Muscle layer of duodenum (tissue), 2 donors: Measurements from ENCODE around the gene GDE1.

ENCODE experiments used
- H3K27ac ChIP-seq: one replicate; pipeline ENCODE4 v1.7.0; 2013; ENCODE audit warnings: mild to moderate bottlenecking, low read length
- H3K27me3 ChIP-seq: one replicate; pipeline ENCODE4 v1.7.0; 2013; ENCODE audit warnings: low read depth, mild to moderate bottlenecking, control low read depth, low read length
- H3K36me3 ChIP-seq, 2 donors: one replicate each; pipeline ENCODE4 v1.7.0; 2013; ENCODE audit warnings: low read length in 2 of 2, control low read depth in 1 of 2, mild to moderate bottlenecking in 1 of 2; ENCODE audit not compliant: insufficient read depth in 2 of 2, control insufficient read depth in 1 of 2
- H3K4me1 ChIP-seq, 2 donors: one replicate each; pipeline ENCODE4 v1.7.0; 2013; ENCODE audit warnings: low read length in 2 of 2, mild to moderate bottlenecking in 2 of 2, control low read depth in 1 of 2, moderate library complexity in 1 of 2; ENCODE audit not compliant: insufficient read depth in 2 of 2, control insufficient read depth in 1 of 2
- H3K4me3 ChIP-seq, 2 donors: one replicate each; pipeline ENCODE4 v1.7.0; 2013; ENCODE audit warnings: low read length in 2 of 2, low read depth in 1 of 2, mild to moderate bottlenecking in 1 of 2
- H3K9me3 ChIP-seq, 2 donors: one replicate each; pipeline ENCODE4 v1.7.0; 2013; ENCODE audit warnings: low read length in 2 of 2, control low read depth in 1 of 2, mild to moderate bottlenecking in 1 of 2; ENCODE audit not compliant: control insufficient read depth in 1 of 2
- donor health status: healthy.

GDE1 gene

GRCh38 chr16:19505600-19506303, 16.1 kb downstream of the GDE1 start:
- Histone ChIP-seq H3K36me3 (peaks cover 42 to 56% of the 10 kb centered on the region in 2 donors), H3K4me3 (no peak overlapping the region), H3K4me1 (no peaks in the 10 kb centered on the region), H3K27me3 (no peaks in the 10 kb centered on the region), H3K27ac (no peak overlapping the region), H3K9me3 (no peaks in the 10 kb centered on the region)

GRCh38 chr16:19503461-19504075, 18.3 kb downstream of the GDE1 start:
- Histone ChIP-seq H3K27me3 (no peaks in the 10 kb centered on the region), H3K4me3 (no peak overlapping the region), H3K27ac (no peak overlapping the region), H3K36me3 (peaks cover 32 to 56% of the 10 kb centered on the region in 2 donors), H3K4me1 (no peaks in the 10 kb centered on the region), H3K9me3 (no peaks in the 10 kb centered on the region)

GRCh38 chr16:19502395-19503131, 19.3 kb downstream of the GDE1 start:
- no peaks in the 10 kb centered on the region for H3K27me3 ChIP-seq
- peaks cover 32 to 50% of the 10 kb centered on the region in 2 donors for H3K36me3 ChIP-seq
- no peak overlapping the region for H3K4me3 ChIP-seq
- H3K9me3 ChIP-seq: no peaks in the 10 kb centered on the region
- no peaks in the 10 kb centered on the region for H3K4me1 ChIP-seq
- no peak overlapping the region for H3K27ac ChIP-seq

GRCh38 chr16:19499481-19499880, 22.4 kb downstream of the GDE1 start:
- Histone ChIP-seq H3K27me3 (no peaks in the 10 kb centered on the region), H3K9me3 (no peaks in the 10 kb centered on the region), H3K4me1 (no peaks in the 10 kb centered on the region), H3K4me3 (no peak overlapping the region), H3K27ac (no peak overlapping the region), H3K36me3 (peaks cover 27 to 46% of the 10 kb centered on the region in 2 donors)

GRCh38 chr16:19499006-19499405, 22.9 kb downstream of the GDE1 start:
- Histone ChIP-seq H3K9me3 (no peaks in the 10 kb centered on the region), H3K4me3 (no peak overlapping the region), H3K4me1 (no peaks in the 10 kb centered on the region), H3K27ac (no peak overlapping the region), H3K36me3 (peaks cover 22 to 41% of the 10 kb centered on the region in 2 donors), H3K27me3 (no peaks in the 10 kb centered on the region)

- H3K9me3 ChIP-seq: no peaks in the 10 kb centered on the region
- H3K4me1 ChIP-seq: no peaks in the 10 kb centered on the region
- H3K4me3 ChIP-seq: no peak overlapping the region
- no peaks in the 10 kb centered on the region for H3K27me3 ChIP-seq
- no peak overlapping the region for H3K27ac ChIP-seq
- H3K36me3 ChIP-seq: peaks cover 10 to 24% of the 10 kb centered on the region in 2 donors
These were observed 24.7 kb downstream of the GDE1 start for GRCh38 chr16:19497176-19497575.

- Histone ChIP-seq H3K9me3 (no peaks in the 10 kb centered on the region), H3K4me1 (no peaks in the 10 kb centered on the region), H3K27ac (no peak overlapping the region), H3K4me3 (no peak overlapping the region), H3K27me3 (no peaks in the 10 kb centered on the region), H3K36me3 (no peaks in the 10 kb centered on the region)
These were observed 31.3 kb downstream of the GDE1 start for GRCh38 chr16:19490619-19491018.

GRCh38 chr16:19488213-19488640, 33.7 kb downstream of the GDE1 start:
- peak overlapping the region; percentile 67 for H3K27ac ChIP-seq

GRCh38 chr16:19486750-19487325, 35.1 kb downstream of the GDE1 start:
- no peaks in the 10 kb centered on the region for H3K27me3 ChIP-seq
- H3K9me3 ChIP-seq: no peaks in the 10 kb centered on the region
- no peak overlapping the region for H3K27ac ChIP-seq
- no peaks in the 10 kb centered on the region for H3K36me3 ChIP-seq
- no peaks in the 10 kb centered on the region for H3K4me1 ChIP-seq
- no peak overlapping the region for H3K4me3 ChIP-seq

More at GRCh38 chr16:19488213-19488640, 33.7 kb downstream of the GDE1 start:
- Histone ChIP-seq H3K4me1 (no peaks in the 10 kb centered on the region), H3K36me3 (no peaks in the 10 kb centered on the region), H3K4me3 (no peak overlapping the region), H3K27me3 (no peaks in the 10 kb centered on the region), H3K9me3 (no peaks in the 10 kb centered on the region)

GRCh38 chr16:19486051-19486450, 35.8 kb downstream of the GDE1 start:
- no peaks in the 10 kb centered on the region for H3K27me3 ChIP-seq
- no peaks in the 10 kb centered on the region for H3K9me3 ChIP-seq
- H3K4me1 ChIP-seq: no peaks in the 10 kb centered on the region
- H3K36me3 ChIP-seq: no peaks in the 10 kb centered on the region
- no peak overlapping the region for H3K4me3 ChIP-seq
- no peak overlapping the region for H3K27ac ChIP-seq

GRCh38 chr16:19485611-19486010, 36.3 kb downstream of the GDE1 start:
- Histone ChIP-seq H3K27me3 (no peaks in the 10 kb centered on the region), H3K4me3 (no peak overlapping the region), H3K4me1 (no peaks in the 10 kb centered on the region), H3K9me3 (no peaks in the 10 kb centered on the region), H3K27ac (no peak overlapping the region), H3K36me3 (no peaks in the 10 kb centered on the region)
